GM20431 (cell line): ENCODE results near the gene FLNB.

ENCODE experiments used
- in situ Hi-C: fragments of 300-500 bp; cut with MseI, MboI; formaldehyde crosslinking; loops from one replicate; pipeline ENCODE4 v1.15.0; 2020; ENCODE audit warnings: low sequenced_read_pairs; ENCODE audit not compliant: unreplicated experiment

Gene FLNB

GRCh38 chr3:58072052-58072762, 64.0 kb downstream of the FLNB start:
- in situ Hi-C loops, result no loop called here

GRCh38 chr3:58072763-58073130, 64.5 kb downstream of the FLNB start:
- in situ Hi-C loops, result no loop called here

- in situ Hi-C loops, result no loop called here
These were observed 65.3 kb downstream of the FLNB start for GRCh38 chr3:58073301-58074108.

- in situ Hi-C loops, result no loop called here
These were observed 66.0 kb downstream of the FLNB start for GRCh38 chr3:58074116-58074715.

- in situ Hi-C loops, result no loop called here
These were observed 66.8 kb downstream of the FLNB start for GRCh38 chr3:58074997-58075396.

GRCh38 chr3:58077596-58078285, 69.5 kb downstream of the FLNB start:
- in situ Hi-C loops, result no loop called here

GRCh38 chr3:58078610-58079009, 70.4 kb downstream of the FLNB start:
- in situ Hi-C loops, result no loop called here

GRCh38 chr3:58079773-58080172, 71.6 kb downstream of the FLNB start:
- in situ Hi-C loops, result no loop called here

- in situ Hi-C loops, result no loop called here
These were observed 73.8 kb downstream of the FLNB start for GRCh38 chr3:58082047-58082446.

- in situ Hi-C loops, result no loop called here
These were observed 75.9 kb downstream of the FLNB start for GRCh38 chr3:58084166-58084565.

- in situ Hi-C loops, result no loop called here
These were observed 76.7 kb downstream of the FLNB start for GRCh38 chr3:58084788-58085543.

GRCh38 chr3:58085616-58086015, 77.4 kb downstream of the FLNB start:
- in situ Hi-C loops, result no loop called here

GRCh38 chr3:58088501-58088900, 80.3 kb downstream of the FLNB start:
- in situ Hi-C loops, result no loop called here

GRCh38 chr3:58090351-58090750, 82.1 kb downstream of the FLNB start:
- in situ Hi-C loops, result no loop called here

GRCh38 chr3:58092521-58092920, 84.3 kb downstream of the FLNB start:
- in situ Hi-C loops, result no loop called here

- in situ Hi-C loops, result no loop called here
These were observed 85.5 kb downstream of the FLNB start for GRCh38 chr3:58093574-58094195.

- in situ Hi-C loops, result no loop called here
These were observed 86.4 kb downstream of the FLNB start for GRCh38 chr3:58094657-58095056.

GRCh38 chr3:58095603-58096138, 87.4 kb downstream of the FLNB start:
- in situ Hi-C loops, result no loop called here

- in situ Hi-C loops, result no loop called here
These were observed 90.3 kb downstream of the FLNB start for GRCh38 chr3:58098531-58098930.
